ENCODE results near the gene ZNF274. TPM values are rescaled to one million over a fixed set of nuclear protein-coding genes. Genes with fewer than 3 reads are reported as not detected.

The ZNF274 gene
- total RNA-seq, 2 experiments from 2014 or later, result 24.0 to 25.9 TPM

- ChIA-PET POLR2A (interaction anchor here (0.6 to 2.4 kb wide), 13 partner anchors 8 to 198 kb away, joined by 3 to 6 read pairs (median 4); partner anchors contain the start of genes ZNF544, ZNF606 and ZNF837), CTCF (interaction anchor here (1.0 kb wide), 1 partner anchor 28 kb away, joined by 3 read pairs; no protein-coding TSS in a partner anchor)
- TF ChIP-seq CTCF (IDR thresholded peaks at IDR 0.05), result no peak
- H3K27ac Mint-ChIP-seq, result peak overlapping the region; percentile 99
- ATAC-seq (no peak), DNase-seq (no peak)
- peak overlapping the region; percentile 91 for H3K4me3 Mint-ChIP-seq
- H3K9me3 Mint-ChIP-seq, result peaks cover 31% of the 10 kb centered on the region
- H3K36me3 Mint-ChIP-seq (ENCODE audit: low read depth), result peaks cover 61% of the 10 kb centered on the region
- intact Hi-C loops (cut with micrococcal nuclease), result no loop called here
- no peaks in the 10 kb centered on the region for H3K27me3 Mint-ChIP-seq
- H3K4me1 Mint-ChIP-seq (ENCODE audit: low read depth), result peaks cover 19% of the 10 kb centered on the region
Observed at GRCh38 chr19:58183817-58184215, 955 bp downstream of the ZNF274 start.

GRCh38 chr19:58196901-58197616 is 14.2 kb downstream of the ZNF274 start:
- Mint-ChIP-seq H3K27ac (no peak overlapping the region), H3K27me3 (no peaks in the 10 kb centered on the region), H3K4me3 (no peak overlapping the region), H3K36me3 (ENCODE audit: low read depth) (peaks cover 95% of the 10 kb centered on the region), H3K9me3 (peaks cover 70% of the 10 kb centered on the region), H3K4me1 (ENCODE audit: low read depth) (no peaks in the 10 kb centered on the region)
- ChIA-PET POLR2A (interaction anchor here (0.7 to 1.3 kb wide), 2 partner anchors 10 to 16 kb away, joined by 3 to 4 read pairs; no protein-coding TSS in a partner anchor), CTCF (no interaction called here)
- no peak for TF ChIP-seq CTCF (IDR thresholded peaks at IDR 0.05)
- DNase-seq (no peak), ATAC-seq (no peak)
- intact Hi-C loops (cut with micrococcal nuclease), result no loop called here

GRCh38 chr19:58203814-58204475 is 21.1 kb downstream of the ZNF274 start:
- no peak for TF ChIP-seq CTCF (IDR thresholded peaks at IDR 0.05)
- ATAC-seq (no peak), DNase-seq (no peak)
- Mint-ChIP-seq H3K36me3 (ENCODE audit: low read depth) (peaks cover 97% of the 10 kb centered on the region), H3K4me1 (ENCODE audit: low read depth) (no peaks in the 10 kb centered on the region), H3K27ac (no peak overlapping the region), H3K4me3 (no peak overlapping the region), H3K9me3 (peaks cover 77% of the 10 kb centered on the region), H3K27me3 (no peaks in the 10 kb centered on the region)
- ChIA-PET POLR2A (interaction anchor here (0.6 to 1.3 kb wide), 4 partner anchors 10 to 49 kb away, joined by 3 to 4 read pairs (median 3); partner anchors contain the start of gene ZNF544), CTCF (no interaction called here)
- intact Hi-C loops (cut with micrococcal nuclease), result no loop called here

GRCh38 chr19:58204566-58204965 is 21.7 kb downstream of the ZNF274 start:
- intact Hi-C loops (cut with micrococcal nuclease), result no loop called here
- DNase-seq (no peak), ATAC-seq (no peak)
- CTCF ChIA-PET, result no interaction called here
- TF ChIP-seq CTCF (IDR thresholded peaks at IDR 0.05), result no peak
- POLR2A ChIA-PET, result interaction anchor here (0.8 to 1.3 kb wide), 2 partner anchors 9 to 21 kb away, joined by 3 to 4 read pairs; partner anchors contain the start of gene ZNF274
- no peak overlapping the region for H3K4me3 Mint-ChIP-seq
- H3K4me1 Mint-ChIP-seq (ENCODE audit: low read depth), result no peaks in the 10 kb centered on the region
- peaks cover 80% of the 10 kb centered on the region for H3K9me3 Mint-ChIP-seq
- H3K27me3 Mint-ChIP-seq, result no peaks in the 10 kb centered on the region
- no peak overlapping the region for H3K27ac Mint-ChIP-seq
- peaks cover 98% of the 10 kb centered on the region for H3K36me3 Mint-ChIP-seq (ENCODE audit: low read depth)

GRCh38 chr19:58209577-58209976 is 26.7 kb downstream of the ZNF274 start:
- peaks cover 99% of the 10 kb centered on the region for H3K36me3 Mint-ChIP-seq (ENCODE audit: low read depth)
- DNase-seq (no peak), ATAC-seq (no peak)
- intact Hi-C loops (cut with micrococcal nuclease), result no loop called here
- CTCF ChIA-PET, result interaction anchor here (1.0 kb wide), 1 partner anchor 10 kb away, joined by 3 read pairs; no protein-coding TSS in a partner anchor
- POLR2A ChIA-PET, result interaction anchor here (0.8 kb wide), 1 partner anchor 14 kb away, joined by 3 read pairs; no protein-coding TSS in a partner anchor
- no peaks in the 10 kb centered on the region for H3K4me1 Mint-ChIP-seq (ENCODE audit: low read depth)
- H3K27me3 Mint-ChIP-seq, result no peaks in the 10 kb centered on the region
- peaks cover 87% of the 10 kb centered on the region for H3K9me3 Mint-ChIP-seq
- no peak for TF ChIP-seq CTCF (IDR thresholded peaks at IDR 0.05)
- no peak overlapping the region for H3K27ac Mint-ChIP-seq
- no peak overlapping the region for H3K4me3 Mint-ChIP-seq
